NCI-H774 (cell line): ENCODE measurements around the gene PPARA.

Experiments
- DNase-seq: peaks from one replicate; lab custom pipeline; 2025; lab: John Stamatoyannopoulos, UW

Gene PPARA

GRCh38 chr22:46275455-46276122 lies 125.3 kb downstream of the PPARA start:
- no peak for DNase-seq

GRCh38 chr22:46276563-46276962 lies 126.2 kb downstream of the PPARA start:
- DNase-seq = no peak

- DNase-seq = no peak
Observed at GRCh38 chr22:46278656-46279645, 128.6 kb downstream of the PPARA start.

- no peak for DNase-seq
Observed at GRCh38 chr22:46280063-46280817, 129.9 kb downstream of the PPARA start.

GRCh38 chr22:46280999-46281623 lies 130.8 kb downstream of the PPARA start:
- DNase-seq = no peak

- no peak for DNase-seq
Observed at GRCh38 chr22:46281866-46282678, 131.7 kb downstream of the PPARA start.

- DNase-seq = no peak
Observed at GRCh38 chr22:46286006-46286405, 135.7 kb downstream of the PPARA start.

- DNase-seq = no peak
Observed at GRCh38 chr22:46286941-46287872, 136.9 kb downstream of the PPARA start.

- DNase-seq = no peak
Observed at GRCh38 chr22:46287873-46288751, 137.8 kb downstream of the PPARA start.

- DNase-seq = no peak
Observed at GRCh38 chr22:46288846-46289243, 138.5 kb downstream of the PPARA start.

- DNase-seq = no peak
Observed at GRCh38 chr22:46289244-46289891, 139.0 kb downstream of the PPARA start.

GRCh38 chr22:46290121-46290842 lies 140.0 kb downstream of the PPARA start:
- DNase-seq = no peak

- no peak for DNase-seq
Observed at GRCh38 chr22:46290843-46291785, 140.8 kb downstream of the PPARA start.

- DNase-seq = no peak
Observed at GRCh38 chr22:46292173-46292572, 141.8 kb downstream of the PPARA start.

- no peak for DNase-seq
Observed at GRCh38 chr22:46292732-46293131, 142.4 kb downstream of the PPARA start.
